ENCODE measurements around the gene RALGPS2. TPM values are rescaled to one million over a fixed set of nuclear protein-coding genes. Genes with fewer than 3 reads are reported as not detected.

RALGPS2 gene
- total and polyA plus RNA-seq, 2 experiments from 2014 or later: 8.1 to 31.2 TPM

DNA sequence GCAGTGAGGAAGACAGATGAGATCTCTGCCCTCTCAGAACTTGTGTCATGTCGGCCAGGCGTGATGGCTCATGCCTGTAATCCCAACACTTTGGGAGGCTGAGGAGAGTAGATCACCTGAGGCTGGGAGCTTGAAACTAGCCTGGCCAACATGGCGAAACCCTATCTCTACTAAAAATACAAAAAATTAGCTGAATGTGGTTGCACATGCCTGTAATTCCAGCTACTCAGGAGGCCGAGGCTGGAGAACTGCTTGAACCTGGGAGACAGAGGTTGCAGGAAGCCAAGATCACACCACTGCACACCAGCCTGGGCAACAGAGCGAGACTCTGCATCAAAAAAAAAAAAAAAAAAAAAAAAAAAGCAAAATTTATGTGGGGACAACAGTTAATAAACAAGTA, 40.9 kb upstream of the RALGPS2 start (continued):
- TF ChIP-seq, protein P1, sequence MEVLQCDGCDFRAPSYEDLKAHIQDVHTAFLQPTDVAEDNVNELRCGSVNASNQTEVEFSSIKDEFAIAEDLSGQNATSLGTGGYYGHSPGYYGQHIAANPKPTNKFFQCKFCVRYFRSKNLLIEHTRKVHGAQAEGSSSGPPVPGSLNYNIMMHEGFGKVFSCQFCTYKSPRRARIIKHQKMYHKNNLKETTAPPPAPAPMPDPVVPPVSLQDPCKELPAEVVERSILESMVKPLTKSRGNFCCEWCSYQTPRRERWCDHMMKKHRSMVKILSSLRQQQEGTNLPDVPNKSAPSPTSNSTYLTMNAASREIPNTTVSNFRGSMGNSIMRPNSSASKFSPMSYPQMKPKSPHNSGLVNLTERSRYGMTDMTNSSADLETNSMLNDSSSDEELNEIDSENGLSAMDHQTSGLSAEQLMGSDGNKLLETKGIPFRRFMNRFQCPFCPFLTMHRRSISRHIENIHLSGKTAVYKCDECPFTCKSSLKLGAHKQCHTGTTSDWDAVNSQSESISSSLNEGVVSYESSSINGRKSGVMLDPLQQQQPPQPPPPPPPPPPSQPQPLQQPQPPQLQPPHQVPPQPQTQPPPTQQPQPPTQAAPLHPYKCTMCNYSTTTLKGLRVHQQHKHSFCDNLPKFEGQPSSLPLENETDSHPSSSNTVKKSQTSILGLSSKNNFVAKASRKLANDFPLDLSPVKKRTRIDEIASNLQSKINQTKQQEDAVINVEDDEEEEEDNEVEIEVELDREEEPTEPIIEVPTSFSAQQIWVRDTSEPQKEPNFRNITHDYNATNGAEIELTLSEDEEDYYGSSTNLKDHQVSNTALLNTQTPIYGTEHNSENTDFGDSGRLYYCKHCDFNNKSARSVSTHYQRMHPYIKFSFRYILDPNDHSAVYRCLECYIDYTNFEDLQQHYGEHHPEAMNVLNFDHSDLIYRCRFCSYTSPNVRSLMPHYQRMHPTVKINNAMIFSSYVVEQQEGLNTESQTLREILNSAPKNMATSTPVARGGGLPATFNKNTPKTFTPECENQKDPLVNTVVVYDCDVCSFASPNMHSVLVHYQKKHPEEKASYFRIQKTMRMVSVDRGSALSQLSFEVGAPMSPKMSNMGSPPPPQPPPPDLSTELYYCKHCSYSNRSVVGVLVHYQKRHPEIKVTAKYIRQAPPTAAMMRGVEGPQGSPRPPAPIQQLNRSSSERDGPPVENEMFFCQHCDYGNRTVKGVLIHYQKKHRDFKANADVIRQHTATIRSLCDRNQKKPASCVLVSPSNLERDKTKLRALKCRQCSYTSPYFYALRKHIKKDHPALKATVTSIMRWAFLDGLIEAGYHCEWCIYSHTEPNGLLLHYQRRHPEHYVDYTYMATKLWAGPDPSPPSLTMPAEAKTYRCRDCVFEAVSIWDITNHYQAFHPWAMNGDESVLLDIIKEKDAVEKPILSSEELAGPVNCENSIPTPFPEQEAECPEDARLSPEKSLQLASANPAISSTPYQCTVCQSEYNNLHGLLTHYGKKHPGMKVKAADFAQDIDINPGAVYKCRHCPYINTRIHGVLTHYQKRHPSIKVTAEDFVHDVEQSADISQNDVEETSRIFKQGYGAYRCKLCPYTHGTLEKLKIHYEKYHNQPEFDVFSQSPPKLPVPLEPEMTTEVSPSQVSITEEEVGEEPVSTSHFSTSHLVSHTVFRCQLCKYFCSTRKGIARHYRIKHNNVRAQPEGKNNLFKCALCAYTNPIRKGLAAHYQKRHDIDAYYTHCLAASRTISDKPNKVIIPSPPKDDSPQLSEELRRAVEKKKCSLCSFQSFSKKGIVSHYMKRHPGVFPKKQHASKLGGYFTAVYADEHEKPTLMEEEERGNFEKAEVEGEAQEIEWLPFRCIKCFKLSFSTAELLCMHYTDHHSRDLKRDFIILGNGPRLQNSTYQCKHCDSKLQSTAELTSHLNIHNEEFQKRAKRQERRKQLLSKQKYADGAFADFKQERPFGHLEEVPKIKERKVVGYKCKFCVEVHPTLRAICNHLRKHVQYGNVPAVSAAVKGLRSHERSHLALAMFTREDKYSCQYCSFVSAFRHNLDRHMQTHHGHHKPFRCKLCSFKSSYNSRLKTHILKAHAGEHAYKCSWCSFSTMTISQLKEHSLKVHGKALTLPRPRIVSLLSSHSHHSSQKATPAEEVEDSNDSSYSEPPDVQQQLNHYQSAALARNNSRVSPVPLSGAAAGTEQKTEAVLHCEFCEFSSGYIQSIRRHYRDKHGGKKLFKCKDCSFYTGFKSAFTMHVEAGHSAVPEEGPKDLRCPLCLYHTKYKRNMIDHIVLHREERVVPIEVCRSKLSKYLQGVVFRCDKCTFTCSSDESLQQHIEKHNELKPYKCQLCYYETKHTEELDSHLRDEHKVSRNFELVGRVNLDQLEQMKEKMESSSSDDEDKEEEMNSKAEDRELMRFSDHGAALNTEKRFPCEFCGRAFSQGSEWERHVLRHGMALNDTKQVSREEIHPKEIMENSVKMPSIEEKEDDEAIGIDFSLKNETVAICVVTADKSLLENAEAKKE (CRISPR knock-in tag; IDR thresholded peaks at IDR 0.05): no peak
- TF ChIP-seq CREB1 (CRISPR knock-in tag; IDR thresholded peaks at IDR 0.05; ENCODE audit: low read depth): no peak
- TF ChIP-seq EZH2 (IDR thresholded peaks at IDR 0.05; ENCODE audit: low read depth, unreplicated experiment): no peak
- no peak for TF ChIP-seq CTCF (conservative IDR thresholded peaks at IDR 0.05; ENCODE audit: low read depth in 2 of 2)
- TF ChIP-seq ZNF114 (CRISPR knock-in tag; IDR thresholded peaks at IDR 0.05): no peak
- no peak for TF ChIP-seq EZH2phosphoT487 (IDR thresholded peaks at IDR 0.05; ENCODE audit: unreplicated experiment)

DNA sequence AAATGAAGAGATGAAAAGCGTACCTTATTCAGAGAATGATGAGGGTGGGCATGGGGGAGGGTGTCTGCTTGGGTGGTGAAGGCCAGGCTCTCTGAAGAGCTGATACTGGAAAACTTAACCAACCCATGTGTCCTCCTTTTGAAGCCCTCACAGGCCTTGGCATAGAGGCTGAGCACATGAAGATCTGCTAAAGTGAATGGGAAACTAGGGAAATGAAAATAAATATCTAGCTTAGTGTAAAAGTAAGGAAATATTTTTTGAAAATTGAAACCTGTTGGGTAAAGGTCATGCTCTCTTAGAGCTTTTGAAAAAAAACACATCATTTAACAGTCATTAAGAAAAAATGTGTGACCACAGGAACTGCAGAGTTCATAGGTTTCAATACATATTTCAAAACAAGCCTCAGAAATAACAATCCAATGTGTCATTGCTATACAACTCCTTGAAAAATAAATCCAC, 40.5 kb upstream of the RALGPS2 start:
- DNase-seq (ENCODE audit: low spot score) (no peak), ATAC-seq (no peak)
- Histone ChIP-seq H3K79me2 (replicated peaks; ENCODE audit: insufficient read depth) (no peaks in the 10 kb centered on the region), H3K4me1 (ENCODE audit: insufficient read depth) (no peaks in the 10 kb centered on the region), H4K20me1 (replicated peaks; ENCODE audit: insufficient read depth) (no peaks in the 10 kb centered on the region), H3K27me3 (ENCODE audit: insufficient read depth) (no peaks in the 10 kb centered on the region), H2AFZ (no peak overlapping the region), H3K4me2 (no peak overlapping the region), H3K4me3 (no peak overlapping the region), H3K36me3 (ENCODE audit: insufficient read depth) (no peaks in the 10 kb centered on the region), H3K27ac (ENCODE audit: low read depth) (no peak overlapping the region), H3F3A (replicated peaks; ENCODE audit: low read depth) (no peaks in the 10 kb centered on the region), H3K9me2 (ENCODE audit: insufficient read depth) (0 out of 2 replicates have a peak, but pooled peaks cover 3% of the 10 kb centered on the region)
- Mint-ChIP-seq H3K9me3 (no peaks in the 10 kb centered on the region), H3K4me1 (no peaks in the 10 kb centered on the region), H3K4me3 (no peak overlapping the region), H3K27me3 (ENCODE audit: insufficient read depth, low read depth, poor library complexity) (peaks cover 2% of the 10 kb centered on the region), H3K36me3 (ENCODE audit: low read depth) (no peaks in the 10 kb centered on the region), H3K27ac (no peak overlapping the region)
- TF ChIP-seq ZNF114 (CRISPR knock-in tag; IDR thresholded peaks at IDR 0.05) (no peak), CTCF (conservative IDR thresholded peaks at IDR 0.05; ENCODE audit: low read depth in 2 of 2) (no peak)

All from GM23338 (cell line).